NCI-H1436 (cell line): ENCODE data around the gene RSF1.
A peak's percentile ranks its signal among the peaks of the same experiment; 100 is the strongest.
"Not testable (repeated sequence)": the region's sequence is repeated elsewhere in the genome, so short reads cannot be mapped to it uniquely, and the experiment has no call there.

Source experiments
- DNase-seq: peaks from one replicate; lab custom pipeline; 2025; lab: John Stamatoyannopoulos, UW

Gene RSF1

DNA sequence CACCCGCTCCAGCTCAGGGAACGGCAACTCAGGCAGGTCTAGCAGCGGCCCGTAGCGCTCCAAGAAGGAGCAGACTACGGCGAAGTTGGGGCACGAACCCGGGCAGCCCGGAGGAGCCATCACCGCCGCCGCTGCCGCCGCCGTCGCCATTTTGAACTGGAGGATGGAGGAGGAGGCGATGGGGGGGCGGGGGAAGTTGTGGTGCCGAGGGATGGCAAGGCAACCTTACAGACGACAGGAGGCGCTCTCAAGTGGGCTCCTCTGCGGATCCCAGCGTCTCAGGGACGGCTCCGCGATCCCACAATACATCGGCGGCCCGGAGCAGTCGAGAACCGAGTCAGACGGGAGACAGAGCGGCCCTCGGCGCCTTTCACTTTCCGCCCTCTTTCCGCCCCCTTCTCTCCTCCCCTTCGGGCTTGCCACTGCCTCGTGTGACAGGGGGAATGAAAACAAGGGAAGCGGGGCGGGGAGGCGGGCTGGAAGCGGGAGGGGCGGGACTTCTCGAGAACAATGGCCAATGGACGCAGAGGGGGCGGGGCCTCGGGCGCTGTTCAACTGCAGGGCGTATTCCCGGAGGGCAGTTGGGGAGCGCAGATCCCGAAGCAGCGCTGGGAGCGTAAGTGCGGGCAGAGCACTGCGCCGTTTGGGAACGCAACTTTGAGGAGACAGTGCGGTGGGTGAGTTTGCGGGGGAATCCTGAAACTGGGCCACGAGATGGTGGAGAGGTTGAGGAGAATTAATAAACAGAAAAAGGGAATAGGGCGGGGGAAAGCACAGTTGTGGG lies at the start of gene RSF1, which contains the start of gene AAMDC:
Gene RSF1 (minus strand): TSS at position 158 of the 784 bp plus-strand sequence. CDS start 8 bp downstream, at position 150.
Gene AAMDC (plus strand): TSS at position 580 of the 784 bp plus-strand sequence. CDS start 21,353 bp downstream, outside the sequence.
- DNase-seq, result peak; percentile 98

DNA sequence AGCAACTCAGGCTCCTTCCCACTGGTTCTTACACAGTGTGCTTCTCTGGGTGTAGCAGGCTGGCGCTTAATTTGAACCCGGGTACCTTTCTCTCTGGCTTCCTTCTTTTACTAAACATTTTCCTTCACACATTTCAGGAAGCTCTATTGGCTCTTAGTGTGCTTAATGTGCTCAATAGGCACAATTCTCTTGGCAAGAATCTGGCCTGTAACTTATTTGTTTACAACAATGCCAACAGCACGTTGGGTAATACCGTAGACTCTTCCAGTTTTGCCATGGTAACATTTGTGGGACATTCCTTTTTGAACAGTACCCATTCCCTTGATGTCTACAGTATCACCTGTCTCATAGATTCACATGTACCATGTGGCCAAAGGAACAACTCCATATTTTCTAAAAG lies 48.2 kb upstream of the RSF1 start:
- DNase-seq, result no peak

DNA sequence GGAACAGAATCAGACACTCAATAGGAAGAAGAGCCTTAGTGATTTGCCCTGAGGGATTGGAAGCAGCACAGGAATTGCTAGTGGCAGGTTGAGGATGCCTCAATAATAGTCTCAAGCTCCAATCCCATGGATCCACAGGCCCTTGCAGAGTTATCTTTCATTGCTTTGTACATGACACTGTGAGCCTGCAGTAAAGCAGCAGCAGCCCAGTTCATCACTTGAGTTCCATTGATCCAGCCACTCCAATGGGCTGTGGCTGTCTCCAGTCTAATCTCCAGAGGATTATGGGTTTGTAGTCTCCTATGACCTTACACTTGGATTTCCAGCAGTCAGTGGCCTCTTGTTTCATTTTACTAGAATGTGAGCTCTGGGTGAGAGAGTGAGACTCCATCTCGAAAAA lies 45.8 kb upstream of the RSF1 start:
- no peak for DNase-seq

DNA sequence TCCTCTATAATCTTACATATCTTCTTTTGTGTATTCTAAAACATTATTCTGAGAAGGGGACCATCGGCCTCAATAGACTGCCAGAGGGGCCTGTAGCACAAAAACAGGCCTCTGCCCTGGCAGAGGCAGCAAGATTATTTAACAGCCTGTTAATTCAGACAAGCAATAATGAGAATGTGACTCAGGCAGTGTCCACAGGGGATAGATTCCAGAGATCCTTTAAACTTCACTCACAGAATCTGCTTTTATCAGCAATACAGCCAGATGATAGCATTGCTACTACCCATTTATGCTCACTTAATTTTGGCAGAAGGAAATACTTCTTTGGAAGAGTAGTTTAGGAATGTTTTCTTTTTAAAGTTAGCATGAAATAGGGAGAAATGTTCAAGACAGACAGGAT lies 45.3 kb upstream of the RSF1 start:
- DNase-seq, result no peak

GRCh38 chr11:77861444-77861843 lies 40.9 kb upstream of the RSF1 start:
- not testable (repeated sequence) for DNase-seq

GRCh38 chr11:77857906-77858457 lies 37.5 kb upstream of the RSF1 start:
- DNase-seq, result not testable (repeated sequence)

- no peak for DNase-seq
These were observed 34.3 kb upstream of the RSF1 start for GRCh38 chr11:77854838-77855237.

DNA sequence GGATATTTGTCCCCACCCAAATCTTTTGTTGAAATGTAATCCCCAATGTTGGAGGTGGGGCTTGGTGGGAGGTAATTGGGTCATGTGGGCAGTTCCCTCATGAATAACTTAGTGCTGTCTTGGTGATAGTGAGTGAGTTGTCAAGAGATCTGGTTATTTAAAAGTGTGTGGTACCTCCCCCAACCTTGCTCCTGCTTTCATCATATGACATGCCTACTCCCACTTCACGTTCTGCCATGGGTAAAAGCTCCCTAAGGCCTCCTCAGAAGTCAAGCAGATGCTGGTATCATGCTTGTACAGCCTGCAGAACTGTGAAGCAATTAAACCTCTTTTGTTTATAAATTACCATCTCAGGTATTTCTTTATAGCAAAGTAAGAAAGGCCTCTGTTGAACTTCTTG lies 31.0 kb upstream of the RSF1 start:
- DNase-seq, result no peak

DNA sequence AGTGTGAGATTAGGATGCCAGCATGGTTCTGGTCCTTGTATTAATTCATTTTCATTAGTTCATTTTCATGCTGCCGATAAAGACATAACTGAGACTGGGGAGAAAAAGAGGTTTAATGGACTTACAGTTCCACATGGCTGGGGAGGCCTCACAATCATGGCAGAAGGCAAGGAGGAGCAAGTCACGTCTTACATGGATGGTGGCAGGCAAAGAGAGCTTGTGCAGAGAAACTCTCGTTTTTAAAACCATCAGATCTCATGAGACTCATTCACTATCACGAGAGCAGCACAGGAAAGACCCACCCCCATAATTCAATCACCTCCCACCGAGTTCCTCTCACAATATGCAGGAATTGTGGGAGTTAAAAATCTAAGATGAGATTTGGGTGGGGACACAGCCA lies 23.2 kb upstream of the RSF1 start:
- DNase-seq, result not testable (repeated sequence)

GRCh38 chr11:77842441-77843121 lies 22.1 kb upstream of the RSF1 start:
- DNase-seq, result no peak

GRCh38 chr11:77833302-77833701 lies 12.8 kb upstream of the RSF1 start:
- no peak for DNase-seq

DNA sequence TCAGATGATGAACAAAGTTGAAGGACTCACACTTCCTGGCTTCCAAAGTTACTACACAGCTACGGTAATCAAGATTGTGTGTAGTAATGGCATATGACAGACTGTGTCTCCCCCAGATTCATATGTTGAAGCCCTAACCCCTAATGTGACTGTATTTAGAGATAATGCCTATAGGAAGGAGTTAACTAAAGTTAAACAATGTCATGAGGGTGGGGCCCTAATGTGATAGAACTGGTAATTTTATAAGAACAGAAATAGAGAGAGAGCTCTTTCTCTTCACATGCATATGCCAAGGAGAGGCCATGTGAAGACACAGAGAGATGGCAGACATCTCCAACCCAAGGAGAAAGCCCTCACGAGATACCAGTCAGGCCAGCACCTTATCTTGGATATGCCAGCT lies 8.4 kb upstream of the RSF1 start:
- DNase-seq, result no peak

- DNase-seq, result no peak
These were observed 3.3 kb upstream of the RSF1 start for GRCh38 chr11:77823775-77824174.

- DNase-seq, result not testable (repeated sequence)
These were observed 1.6 kb upstream of the RSF1 start for GRCh38 chr11:77822126-77822525.

DNA sequence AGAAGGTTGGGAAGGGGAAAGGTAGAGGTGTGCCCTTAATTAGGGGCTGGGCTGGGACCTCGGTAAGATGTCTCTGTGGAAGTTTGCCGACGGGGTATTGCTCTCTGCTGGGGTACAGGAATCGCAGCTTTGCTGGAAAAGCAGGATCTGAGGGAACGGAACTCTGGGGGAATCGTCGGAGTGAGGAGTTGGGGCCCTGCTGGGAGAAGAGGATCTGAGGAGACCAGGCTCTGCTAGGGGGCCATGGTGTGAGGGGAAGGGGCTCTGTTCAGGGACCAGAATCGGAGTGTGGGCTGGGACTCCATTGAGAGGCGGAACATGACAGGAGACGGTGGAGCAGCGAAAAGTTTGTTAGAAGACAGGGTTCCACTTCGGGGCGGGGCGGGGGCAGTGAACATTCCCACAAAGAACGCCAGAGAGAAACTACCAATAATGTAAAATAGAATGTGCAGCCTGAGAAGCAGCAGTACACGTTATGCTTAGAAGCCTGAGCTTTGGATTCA lies 878 bp upstream of the RSF1 start:
- DNase-seq, result no peak

DNA sequence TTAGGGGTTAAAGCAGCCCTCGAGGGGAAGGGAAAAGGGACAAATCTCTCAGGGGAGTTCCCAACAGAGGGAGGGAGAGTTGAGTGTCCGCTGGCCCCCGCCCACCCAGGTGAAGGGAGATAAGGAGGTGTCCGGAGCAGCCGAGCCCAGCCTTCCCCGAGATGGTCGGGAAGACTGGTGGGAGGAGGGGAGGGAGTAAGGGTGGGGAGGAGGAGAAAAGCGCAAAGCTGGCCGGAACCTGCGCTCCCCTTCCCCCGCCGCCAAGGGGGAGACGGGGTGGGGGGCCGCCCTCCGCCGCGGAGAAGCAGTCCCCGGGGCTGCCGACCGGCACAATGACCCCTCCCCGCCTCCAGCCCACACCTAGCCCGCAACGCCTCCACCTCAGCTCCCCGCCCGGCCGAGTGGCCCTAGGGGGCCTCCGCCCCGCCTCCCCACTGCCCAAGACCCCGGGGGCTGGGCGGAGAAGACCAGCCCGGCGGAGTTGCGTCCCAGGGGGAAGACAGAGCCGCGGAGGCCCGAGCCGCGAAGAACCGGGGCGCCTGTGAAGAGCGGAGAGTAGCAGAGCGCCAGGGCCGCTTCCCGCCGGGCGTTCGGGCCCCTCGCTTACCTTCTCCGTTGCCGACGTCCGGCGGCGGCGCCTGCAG lies 479 bp downstream of the RSF1 start:
- peak; percentile 20 for DNase-seq

DNA sequence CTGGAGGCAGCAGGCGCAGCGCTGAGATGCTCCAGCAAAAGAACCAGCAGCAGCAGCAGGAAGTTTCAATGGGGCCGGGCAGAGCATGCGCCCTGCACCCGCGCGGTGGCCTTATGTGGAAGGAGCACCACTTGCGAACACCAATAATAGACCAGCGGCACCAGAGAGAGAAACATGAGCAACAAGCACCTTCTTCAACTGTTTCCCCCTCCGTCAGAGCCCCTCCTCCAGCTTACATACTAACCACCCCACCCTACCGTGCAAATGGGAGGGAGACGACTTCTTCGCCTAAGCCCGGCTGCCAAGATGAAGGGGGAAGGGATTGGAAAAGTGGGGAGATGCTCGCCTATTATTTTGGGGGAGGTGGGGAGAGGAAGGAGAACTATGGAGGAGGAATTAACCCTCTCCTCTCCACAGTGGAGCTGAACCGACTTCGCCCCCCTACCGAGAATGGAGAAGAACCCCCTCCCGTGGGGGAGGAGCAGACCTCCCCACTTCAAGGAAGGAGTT lies 1.1 kb downstream of the RSF1 start:
- peak; percentile 80 for DNase-seq

GRCh38 chr11:77815459-77815858 lies 5.1 kb downstream of the RSF1 start:
- DNase-seq, result no peak

GRCh38 chr11:77814848-77815247 lies 5.7 kb downstream of the RSF1 start:
- DNase-seq, result no peak

GRCh38 chr11:77813256-77813655 lies 7.3 kb downstream of the RSF1 start:
- no peak for DNase-seq

DNA sequence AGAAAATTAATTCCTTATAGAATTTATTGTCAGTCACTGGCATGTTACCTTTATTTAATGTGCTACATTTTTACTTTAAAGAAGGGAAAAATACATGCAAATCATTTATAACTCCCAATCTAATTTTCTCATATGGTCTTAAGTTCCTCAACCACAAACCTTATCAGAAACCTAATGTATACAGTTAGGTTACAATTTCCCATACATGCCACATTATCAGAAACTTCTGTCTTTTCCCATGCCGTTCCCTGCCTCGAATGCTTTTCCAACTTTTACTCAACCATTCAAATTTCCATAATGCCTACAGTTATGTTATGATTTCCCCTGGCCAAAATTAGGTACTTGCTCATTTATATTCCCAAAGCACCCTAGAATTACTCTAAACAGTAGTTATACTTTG lies 13.5 kb downstream of the RSF1 start:
- no peak for DNase-seq

GRCh38 chr11:77806415-77806814 lies 14.1 kb downstream of the RSF1 start:
- DNase-seq, result no peak
